ENCODE measurements around the gene ARSG.
"Not testable (repeated sequence)": the region's sequence is repeated elsewhere in the genome, so short reads cannot be mapped to it uniquely, and the experiment has no call there.

DNA sequence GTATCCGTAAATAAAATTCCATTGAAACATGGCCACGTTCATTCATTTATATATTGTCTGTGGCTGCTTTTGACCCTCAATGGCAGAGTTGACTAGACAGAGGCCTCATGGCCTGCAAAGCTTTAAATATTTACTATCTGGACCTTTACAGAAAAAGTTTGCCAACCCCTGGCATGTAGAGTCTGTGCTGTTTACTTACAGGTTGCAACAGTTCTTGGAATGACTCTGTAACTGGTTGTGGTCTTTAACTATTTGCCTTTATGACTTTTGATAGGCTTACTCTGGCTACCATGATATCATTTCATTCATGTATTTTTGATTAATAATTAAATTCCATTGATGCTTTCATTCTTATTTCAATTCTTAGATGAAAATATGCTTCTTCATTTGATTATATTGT, 25.5 kb upstream of the ARSG start:
- TF ChIP-seq, protein P1, sequence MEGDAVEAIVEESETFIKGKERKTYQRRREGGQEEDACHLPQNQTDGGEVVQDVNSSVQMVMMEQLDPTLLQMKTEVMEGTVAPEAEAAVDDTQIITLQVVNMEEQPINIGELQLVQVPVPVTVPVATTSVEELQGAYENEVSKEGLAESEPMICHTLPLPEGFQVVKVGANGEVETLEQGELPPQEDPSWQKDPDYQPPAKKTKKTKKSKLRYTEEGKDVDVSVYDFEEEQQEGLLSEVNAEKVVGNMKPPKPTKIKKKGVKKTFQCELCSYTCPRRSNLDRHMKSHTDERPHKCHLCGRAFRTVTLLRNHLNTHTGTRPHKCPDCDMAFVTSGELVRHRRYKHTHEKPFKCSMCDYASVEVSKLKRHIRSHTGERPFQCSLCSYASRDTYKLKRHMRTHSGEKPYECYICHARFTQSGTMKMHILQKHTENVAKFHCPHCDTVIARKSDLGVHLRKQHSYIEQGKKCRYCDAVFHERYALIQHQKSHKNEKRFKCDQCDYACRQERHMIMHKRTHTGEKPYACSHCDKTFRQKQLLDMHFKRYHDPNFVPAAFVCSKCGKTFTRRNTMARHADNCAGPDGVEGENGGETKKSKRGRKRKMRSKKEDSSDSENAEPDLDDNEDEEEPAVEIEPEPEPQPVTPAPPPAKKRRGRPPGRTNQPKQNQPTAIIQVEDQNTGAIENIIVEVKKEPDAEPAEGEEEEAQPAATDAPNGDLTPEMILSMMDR (IDR thresholded peaks at IDR 0.05), result not testable (repeated sequence)
- TF ChIP-seq POLR2A, POLR2AphosphoS5 (IDR thresholded peaks at IDR 0.05): not testable (repeated sequence)

Measured in gastroesophageal sphincter (tissue), 3 donors.